AG09319 (cell line): Measurements from ENCODE around the gene VPS36.
A peak's percentile ranks its signal among the peaks of the same experiment; 100 is the strongest.
"Not testable (repeated sequence)": the region's sequence is repeated elsewhere in the genome, so short reads cannot be mapped to it uniquely, and the experiment has no call there.

Source experiments
- DNase-seq: peaks from one replicate; pipeline ENCODE4 v3.0.0-alpha.2; 2010; ENCODE audit warnings: low read depth; ENCODE audit errors: extremely low read depth
- CTCF ChIP-seq: IDR thresholded peaks from 2 replicates; pipeline ENCODE4 v1.5.1; 2011; ENCODE audit warnings: low read depth, mild to moderate bottlenecking, inconsistent platforms, low read length, moderate library complexity

VPS36 gene, protein sequence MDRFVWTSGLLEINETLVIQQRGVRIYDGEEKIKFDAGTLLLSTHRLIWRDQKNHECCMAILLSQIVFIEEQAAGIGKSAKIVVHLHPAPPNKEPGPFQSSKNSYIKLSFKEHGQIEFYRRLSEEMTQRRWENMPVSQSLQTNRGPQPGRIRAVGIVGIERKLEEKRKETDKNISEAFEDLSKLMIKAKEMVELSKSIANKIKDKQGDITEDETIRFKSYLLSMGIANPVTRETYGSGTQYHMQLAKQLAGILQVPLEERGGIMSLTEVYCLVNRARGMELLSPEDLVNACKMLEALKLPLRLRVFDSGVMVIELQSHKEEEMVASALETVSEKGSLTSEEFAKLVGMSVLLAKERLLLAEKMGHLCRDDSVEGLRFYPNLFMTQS

DNA sequence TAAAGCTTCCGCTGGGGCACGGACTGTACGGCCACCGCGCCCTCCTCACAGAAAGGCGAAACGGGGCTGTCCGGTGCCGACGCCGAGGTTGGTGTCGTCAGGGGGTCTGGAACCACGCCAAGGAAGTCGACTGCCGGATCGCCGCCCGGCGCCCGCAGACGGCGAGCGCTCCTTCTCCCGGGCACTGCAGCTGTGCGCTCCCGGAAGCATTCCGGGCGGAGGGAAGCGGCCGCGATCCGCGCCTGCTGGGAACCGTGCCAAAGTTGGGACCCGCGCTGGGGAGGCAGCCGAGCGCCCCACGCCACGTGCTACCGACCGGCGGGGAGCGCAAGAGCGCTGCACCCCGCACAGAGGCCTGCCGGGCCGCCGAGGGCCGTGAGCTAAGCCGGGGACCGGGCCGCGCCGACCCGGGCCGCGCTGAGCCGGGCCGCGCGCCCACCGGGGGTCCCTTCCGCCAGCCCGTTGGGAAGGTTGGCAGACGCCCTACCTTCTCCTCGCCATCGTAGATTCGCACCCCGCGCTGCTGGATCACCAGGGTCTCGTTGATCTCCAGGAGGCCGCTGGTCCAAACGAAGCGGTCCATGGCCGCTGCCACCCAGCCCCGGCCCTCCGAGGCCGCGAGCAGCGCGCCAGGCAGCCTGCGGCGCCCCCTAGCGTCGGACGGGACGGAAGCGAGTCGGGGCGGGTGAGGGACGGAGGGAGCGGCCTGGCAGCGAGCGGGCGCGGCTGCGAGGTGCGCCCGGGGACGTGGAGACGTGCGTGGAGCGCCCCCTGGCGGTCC lies at the start of gene VPS36:
Gene VPS36, minus strand, starts transcription at position 623 of the 781 bp plus-strand sequence. Its CDS starts 40 bp downstream, at position 583.
- peak; percentile 81; the same call in 1 of the 2 replicates for TF ChIP-seq CTCF

GRCh38 chr13:52497979-52498378 lies 47.5 kb upstream of the VPS36 start:
- not testable (repeated sequence) for DNase-seq

More for the DNA sequence above, at the start of gene VPS36:
- DNase-seq, result peak; percentile 83

GRCh38 chr13:52494241-52494640 lies 43.8 kb upstream of the VPS36 start:
- not testable (repeated sequence) for DNase-seq

GRCh38 chr13:52491015-52491414 lies 40.6 kb upstream of the VPS36 start:
- DNase-seq, result not testable (repeated sequence)

GRCh38 chr13:52488763-52489162 lies 38.3 kb upstream of the VPS36 start:
- not testable (repeated sequence) for DNase-seq

- DNase-seq, result not testable (repeated sequence)
Observed at GRCh38 chr13:52487078-52487477, 36.6 kb upstream of the VPS36 start.

DNA sequence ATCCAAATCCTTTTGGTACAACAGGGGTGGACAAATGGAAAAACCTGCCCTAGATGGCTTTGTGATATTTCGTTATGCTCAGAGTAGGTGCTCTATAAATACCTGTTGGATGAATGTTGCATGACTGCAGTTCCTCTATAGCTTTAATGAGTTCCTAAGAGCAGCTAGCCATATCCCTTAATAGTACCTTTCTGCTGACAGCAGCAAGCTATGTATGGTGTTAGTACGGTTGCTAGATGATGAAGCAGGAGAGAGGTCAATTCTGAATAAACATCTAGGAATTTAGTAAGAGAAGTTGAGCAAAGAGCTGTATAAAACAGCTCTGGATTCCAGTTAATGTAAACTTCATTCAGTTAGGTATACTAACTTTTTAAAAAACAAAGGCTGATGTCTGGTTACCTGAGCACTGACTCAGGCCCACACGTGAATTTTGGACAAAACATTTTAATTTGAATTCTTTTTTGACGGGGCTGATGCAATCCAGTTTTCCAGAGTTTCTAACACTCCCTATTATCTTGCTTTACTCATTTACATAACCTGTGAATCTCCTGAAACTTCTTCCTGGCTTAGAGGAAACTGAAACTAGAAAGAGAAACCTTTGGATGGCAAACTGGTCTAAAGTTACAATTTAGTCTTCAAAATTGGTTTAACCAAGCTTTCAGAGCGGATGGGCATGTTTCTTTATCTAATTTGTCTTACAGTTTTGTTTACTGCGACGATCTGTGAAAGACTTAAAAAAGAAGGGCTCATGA lies 30.4 kb upstream of the VPS36 start:
- not testable (repeated sequence) for DNase-seq

DNA sequence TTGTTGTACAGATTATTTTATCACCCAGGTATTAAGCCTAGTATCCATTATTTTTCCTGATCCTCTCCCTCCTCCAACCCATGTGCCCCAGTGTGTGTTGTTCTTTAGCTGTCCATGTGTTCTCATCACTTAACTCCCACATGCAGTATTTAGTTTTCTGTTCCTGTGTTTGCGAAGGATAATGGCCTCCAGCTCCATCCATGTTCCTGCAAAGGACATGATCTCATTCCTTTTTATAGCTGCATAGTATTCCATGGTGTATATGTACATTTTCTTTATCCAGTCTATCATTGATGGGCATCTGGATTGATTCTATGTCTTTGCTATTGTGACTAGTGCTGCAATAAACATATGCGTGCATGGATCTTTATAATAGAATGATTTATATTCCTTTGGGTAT lies 18.1 kb upstream of the VPS36 start:
- not testable (repeated sequence) for DNase-seq

- TF ChIP-seq CTCF, result no peak
- DNase-seq, result no peak
Observed at GRCh38 chr13:52463526-52463925, 13.1 kb upstream of the VPS36 start.

DNA sequence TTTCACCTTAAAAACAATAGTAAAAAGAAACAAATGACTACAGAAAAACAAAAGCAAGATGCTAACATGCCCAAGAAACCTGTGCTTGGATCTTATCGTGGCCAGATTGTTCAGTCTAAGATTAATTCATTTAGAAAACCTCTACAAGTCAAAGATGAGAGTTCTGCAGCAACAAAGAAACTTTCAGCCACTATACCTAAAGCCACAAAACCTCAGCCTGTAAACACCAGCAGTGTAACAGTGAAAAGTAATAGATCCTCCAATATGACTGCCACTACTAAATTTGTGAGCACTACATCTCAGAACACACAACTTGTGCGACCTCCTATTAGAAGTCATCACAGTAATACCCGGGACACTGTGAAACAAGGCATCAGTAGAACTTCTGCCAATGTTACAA lies 10.8 kb upstream of the VPS36 start:
- no peak for TF ChIP-seq CTCF
- no peak for DNase-seq

DNA sequence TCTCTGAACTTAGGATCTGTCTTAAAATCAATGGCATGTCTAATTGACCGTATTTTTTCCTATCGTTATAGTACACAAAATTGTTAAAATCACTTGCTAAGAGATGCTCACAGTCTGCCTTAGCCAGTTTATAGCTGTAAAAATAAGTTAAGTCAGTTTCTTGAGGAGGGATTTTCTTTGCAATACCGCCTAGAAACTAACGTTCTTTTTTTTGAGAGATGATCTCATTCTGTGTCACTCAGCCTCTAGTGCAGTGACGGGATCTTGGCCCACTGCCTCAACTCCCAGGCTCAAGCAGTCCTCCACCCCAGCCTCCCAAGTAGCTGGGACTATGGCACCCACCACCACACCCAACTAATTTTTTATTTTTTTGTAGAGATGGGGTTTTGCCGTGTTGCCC lies 9.2 kb upstream of the VPS36 start:
- DNase-seq, result no peak
- no peak for TF ChIP-seq CTCF
